ENCODE results near the gene TBCEL.
"Not testable (repeated sequence)": the region's sequence is repeated elsewhere in the genome, so short reads cannot be mapped to it uniquely, and the experiment has no call there.

TBCEL gene

DNA sequence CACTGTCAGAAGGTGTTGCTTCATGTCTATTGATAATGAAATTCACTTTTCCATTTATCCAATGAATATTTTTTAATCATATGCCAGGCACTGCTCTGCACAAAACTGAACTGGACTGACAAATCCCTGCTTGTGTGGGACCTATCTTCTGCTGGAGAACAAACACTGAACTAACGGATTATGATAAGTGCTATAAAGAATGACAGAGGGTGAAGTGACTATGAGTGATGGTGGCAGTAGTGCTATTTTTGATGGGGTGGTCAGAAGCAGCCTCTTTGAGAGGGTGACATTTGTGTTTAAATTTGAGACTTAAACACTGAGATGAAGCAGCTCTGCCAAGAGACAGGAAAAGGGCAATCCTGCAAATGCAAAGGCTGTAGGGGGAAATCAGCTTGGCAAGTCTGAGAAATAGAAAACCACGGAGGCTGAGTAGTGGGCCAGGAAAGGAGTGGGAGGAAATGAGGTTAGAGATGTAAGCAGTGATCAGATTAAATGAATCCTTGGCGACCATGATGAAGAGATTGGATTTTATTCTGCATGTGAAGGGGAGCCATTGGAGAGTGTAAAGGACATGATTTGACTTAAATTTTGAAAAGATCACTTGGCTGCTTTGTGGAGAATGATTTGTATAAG, 6.0 kb downstream of the TBCEL start:
- FAIRE-seq = no peak

DNA sequence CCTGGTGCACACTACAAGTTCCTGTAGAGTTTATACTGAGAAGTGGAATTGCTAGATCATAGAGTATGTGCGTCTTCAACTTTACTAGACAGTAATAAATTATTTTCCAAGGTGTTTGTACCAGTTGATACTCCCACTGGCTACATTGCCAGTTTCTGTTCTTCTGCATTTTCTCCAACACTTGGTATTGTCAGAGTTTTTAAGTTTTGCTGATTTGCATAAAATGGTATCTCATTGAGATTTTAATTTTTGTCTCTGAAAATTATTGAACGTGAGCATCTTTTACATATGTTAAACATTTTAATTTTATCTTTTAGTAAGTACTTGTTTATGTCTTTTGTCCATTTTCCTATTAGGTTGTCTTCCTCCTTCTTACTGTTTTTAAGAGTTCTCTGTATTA, 7.3 kb downstream of the TBCEL start:
- FAIRE-seq = no peak

DNA sequence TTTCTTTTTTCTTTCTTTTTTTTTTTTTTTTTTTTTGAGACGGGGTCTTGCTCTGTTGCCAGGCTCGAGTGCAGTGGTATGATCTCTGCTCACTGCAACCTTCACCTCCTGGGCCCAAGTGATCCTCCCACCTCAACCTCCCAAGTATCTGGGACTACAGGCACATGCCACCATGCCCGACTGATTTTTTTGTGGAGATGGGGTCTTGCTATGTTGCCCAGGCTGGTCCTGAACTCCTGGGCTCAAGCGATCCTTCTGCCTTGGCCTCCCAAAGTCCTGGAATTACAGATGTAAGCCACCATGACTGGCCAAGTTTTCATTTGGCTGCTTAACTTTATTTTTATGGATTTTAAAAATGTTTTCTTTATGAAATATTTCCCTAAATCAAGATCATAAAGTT, 7.7 kb downstream of the TBCEL start:
- FAIRE-seq = not testable (repeated sequence)

DNA sequence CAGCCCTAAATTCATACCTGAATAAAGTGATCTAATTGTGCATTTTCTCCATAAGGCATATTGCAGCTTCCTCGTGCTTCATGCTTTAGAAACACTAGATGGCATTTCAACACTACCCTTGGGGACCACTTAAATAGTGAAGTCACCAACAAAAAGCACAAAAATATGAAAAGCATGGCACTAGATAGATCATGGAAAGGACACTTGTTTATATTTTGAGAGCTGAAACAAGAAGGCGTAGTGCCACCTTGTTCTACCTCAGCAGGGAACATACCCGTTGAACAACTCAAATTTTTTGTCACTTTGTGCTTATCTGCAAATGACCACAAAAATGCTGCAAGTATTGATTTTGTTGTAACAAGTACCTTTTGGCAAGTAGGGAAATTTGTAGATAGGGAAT, 8.6 kb downstream of the TBCEL start:
- peak; percentile 57 for FAIRE-seq

DNA sequence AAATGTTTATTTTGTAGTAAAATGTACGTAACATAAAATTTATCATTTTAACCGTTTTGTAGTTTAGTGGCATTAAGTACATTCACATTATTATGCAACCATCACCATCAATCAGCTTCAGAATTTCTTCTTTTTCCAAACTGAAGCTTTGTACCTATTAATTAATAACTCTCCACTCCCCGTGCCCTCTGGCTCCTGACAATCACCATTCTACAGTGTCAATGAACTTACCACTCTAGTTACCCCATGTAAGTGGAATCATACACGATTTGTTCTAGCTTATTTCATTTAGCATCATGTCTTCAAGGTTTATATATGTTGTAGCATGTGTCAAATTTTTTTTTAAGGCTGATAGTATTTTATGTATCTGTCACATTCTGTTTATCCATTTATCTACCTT, 9.7 kb downstream of the TBCEL start:
- no peak for FAIRE-seq

DNA sequence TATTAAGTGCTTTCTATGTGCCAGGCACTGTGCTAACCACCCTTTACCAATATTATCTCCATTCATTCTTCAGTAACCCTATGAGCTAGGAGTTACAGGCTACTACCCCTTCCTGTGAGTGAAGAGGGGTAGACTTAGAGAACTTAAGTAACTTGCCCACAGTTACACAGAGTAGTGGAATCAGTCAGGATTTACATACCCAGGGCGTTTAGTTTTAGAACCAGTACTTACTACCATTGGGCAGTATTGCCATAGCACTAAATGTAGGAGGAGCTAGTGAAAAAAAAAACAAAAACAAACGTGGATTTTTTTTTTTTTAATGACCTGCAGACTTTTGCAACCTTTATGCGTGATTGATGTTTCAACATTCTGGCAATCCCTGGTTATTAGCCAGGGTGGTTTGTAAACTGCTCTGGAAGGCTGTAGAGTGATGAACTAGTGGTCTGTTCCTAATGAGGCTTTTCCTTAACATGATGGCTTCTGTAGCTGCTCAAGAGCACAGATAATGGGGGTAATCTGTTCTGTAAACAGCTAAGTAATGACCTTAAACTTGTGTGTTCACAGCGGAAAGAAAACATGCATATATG, 11.4 kb downstream of the TBCEL start:
- no peak for FAIRE-seq

DNA sequence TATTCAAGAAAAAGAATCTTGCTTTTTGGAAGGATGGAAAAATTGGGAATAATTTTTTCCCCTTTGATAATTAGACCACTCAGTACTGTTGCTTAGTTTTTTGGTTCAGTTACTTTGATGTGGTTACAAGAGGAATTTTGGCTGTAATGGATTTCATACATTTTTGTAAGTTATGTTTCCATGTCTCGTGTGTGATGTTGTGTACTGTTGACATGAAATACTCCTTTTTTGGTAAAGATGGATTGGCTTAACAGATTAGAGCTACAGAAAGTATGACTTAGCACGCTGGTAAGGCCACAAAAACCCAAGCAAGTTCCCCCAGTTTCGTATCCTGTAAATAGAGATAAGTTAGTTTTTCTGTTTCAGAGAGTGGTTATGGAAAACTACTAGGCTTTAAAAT, 11.9 kb downstream of the TBCEL start:
- FAIRE-seq = no peak

DNA sequence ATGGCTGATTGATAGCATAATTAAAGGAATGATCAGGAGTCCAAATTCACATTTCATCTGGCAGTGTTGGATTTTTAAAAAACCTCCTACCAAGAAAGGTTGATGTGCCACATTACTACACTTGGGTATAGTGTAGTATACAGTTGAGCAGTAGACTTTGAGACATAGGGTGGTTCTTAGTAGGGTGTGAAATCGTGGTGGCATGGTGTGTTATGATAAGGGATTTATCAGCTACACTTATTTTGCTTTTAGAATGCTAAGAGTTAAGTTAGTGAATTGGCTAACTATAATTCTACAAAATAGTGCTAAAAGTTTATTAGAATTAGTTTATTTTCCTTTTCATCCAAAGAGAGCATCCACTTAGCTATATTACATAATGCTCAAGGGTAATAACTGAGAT, 13.1 kb downstream of the TBCEL start:
- no peak for FAIRE-seq

DNA sequence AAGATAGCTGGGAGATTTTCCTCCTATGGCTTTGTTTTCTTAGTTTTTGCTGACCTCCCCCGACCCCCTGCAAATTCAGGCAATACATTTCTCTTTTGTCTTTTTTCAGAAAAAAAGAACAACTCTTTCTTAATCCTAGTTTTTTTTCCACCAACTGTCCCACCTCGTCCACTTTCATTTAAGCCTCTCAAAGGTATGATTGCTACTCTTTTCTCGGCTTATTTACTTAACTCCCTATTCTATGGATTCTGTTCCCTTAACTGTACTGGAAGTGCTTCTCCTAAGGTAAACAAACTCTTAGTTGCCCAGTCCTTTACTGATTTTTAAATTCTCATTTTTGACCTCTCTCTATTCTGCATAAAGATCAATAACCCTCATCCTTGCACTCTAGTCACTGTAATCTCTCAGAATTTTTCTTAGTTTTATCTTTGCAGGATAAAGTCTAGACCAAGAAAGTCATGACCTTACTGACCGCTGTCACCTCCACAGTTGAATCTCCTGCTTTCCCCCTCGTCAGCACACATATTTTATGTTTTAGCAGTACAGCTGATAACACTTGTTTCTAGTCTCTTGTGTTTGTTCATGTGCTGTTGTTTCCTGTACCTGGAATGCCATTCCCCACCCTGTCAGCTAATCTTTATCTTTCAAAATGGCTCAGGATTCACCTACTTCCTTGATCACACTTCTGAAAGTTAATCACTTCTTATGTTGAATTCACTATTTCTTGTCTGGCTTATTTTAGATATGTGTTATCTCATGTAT, 14.9 kb downstream of the TBCEL start:
- no peak for FAIRE-seq

DNA sequence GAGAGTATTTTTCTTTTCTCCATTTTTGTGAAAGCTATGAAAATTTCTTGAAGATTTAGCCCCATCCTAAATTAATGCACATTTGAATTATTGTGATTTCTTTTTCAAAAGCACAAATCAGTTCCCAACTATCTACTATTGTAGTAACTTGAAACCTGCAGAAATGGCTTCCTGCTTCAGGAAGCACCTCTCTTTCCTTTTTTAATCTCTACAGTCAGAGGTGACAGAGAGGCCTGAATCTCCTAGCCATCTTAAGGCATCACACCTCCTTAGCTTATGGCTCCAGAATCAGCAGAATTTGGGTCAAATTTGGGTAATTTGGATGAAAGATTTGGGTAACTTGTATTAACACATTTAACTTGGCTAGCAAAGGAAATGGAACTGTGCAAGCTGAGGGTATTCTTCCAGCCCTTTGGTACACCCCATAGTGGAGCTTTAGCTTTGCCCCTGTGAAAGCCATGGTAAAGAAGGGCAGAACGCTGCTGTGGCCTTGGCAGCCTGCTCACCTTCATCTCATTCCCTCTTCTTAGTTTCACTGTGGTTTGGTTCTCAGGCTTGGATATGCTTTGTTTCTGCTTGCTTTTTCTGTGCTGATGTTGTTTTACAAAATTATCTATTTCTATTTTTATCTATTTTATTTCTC, 16.2 kb downstream of the TBCEL start:
- FAIRE-seq = no peak

DNA sequence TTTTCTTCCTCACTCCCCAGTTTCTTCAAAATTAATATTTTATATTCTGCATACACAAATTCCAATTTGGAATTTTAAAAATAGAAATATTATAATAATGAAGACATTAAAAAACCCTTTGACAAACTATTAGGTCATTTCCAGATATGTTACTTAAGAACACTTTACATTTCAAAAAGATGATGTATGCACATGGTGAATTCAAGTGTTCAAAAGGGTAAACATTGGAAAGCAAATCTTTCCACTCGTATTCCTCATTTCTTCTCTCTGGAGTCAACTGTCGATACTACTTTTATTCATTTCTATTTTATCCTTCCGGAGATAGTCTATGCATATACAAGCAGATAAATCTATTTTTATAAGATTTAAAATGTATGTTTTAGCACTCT, 16.7 kb downstream of the TBCEL start:
- FAIRE-seq = peak; percentile 68

DNA sequence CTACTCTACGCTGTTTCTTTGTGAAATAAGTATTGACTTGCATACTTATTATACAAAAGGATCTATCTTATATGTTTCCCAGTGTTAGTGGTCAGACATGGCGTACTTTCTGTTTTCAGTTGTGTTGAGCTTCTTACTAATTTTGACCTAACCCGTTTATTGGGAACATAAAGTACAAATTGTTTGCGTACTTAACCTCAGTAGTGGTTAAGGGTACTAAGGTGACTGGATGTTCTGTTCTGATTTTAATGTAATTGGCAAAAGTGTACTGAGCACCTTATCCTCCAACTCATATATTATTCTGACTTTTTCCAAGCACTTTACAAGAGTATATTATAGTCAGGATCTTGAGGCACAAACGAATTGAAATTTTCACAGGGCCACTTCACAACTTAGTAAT, 17.2 kb downstream of the TBCEL start:
- no peak for FAIRE-seq

DNA sequence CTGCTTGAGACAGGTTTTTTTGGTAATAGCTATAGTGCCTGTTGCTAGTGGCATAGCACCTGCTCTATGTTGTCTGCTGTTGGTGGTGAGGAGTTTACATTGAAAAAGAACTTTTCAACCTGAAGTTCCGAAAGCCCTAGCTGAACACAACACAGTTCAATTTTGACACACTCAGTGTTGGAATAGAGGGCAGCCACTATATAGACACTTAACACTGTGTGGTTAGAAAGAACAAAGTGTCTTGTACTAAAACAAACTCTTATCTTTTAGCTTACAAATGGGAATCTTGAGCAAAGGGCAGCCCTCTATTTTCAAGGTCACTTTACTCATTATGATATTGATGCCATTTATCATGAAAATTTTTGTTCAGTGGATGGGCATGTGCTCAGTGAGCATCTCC, 18.4 kb downstream of the TBCEL start:
- no peak for FAIRE-seq

DNA sequence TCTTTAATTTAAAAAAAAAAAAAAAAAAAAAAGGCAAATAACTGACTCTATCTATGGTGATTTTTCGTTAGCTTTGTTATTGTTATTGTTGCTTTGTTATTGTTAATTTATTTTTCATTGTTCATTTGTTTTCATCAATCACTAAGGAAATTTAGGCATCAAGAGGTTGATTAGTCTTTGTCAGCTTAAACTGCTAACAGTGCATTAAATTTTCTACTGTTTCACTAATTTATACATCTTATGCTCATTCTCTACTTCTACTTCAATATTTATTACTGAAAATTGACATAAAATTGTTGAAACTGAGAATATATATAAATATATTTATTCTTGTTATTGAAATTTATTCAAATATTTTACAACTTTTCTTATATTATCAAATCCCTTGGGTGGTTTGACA, 24.0 kb downstream of the TBCEL start:
- FAIRE-seq = no peak

DNA sequence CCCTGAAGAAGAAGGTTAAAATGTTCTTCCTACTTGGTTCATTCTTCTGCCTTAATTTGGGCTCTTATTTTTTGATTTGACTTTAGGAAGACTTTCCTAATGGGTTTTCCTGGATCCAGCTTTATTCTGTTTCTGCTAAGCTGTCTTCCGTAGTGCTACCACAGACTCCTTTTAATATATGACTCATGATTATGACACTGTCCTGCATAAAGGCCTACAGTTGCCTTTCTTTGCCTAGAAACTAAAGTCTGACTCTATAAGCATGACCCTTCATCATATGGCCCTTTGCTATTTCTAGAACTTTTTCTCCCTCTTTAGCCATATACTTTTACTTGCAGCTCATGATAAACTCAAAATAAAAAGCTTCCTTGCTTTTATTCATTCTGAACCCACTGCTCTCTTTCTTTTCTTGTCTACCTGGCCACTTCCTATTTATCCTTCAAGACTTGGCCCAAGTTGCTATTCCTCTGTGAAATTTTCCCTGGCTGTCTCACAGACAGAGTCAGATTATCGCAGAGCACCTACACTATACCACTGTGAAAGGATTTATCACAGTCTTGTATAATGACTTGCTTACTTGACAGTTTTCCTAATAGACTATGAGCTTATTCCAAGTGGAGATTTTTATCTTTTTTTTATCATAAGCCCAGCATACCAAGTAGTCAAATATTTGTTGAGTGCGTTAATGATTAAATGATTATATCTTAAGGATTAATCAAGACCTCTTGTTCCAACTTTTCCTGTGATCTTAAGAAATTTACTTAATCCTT, 24.7 kb downstream of the TBCEL start:
- FAIRE-seq = no peak

DNA sequence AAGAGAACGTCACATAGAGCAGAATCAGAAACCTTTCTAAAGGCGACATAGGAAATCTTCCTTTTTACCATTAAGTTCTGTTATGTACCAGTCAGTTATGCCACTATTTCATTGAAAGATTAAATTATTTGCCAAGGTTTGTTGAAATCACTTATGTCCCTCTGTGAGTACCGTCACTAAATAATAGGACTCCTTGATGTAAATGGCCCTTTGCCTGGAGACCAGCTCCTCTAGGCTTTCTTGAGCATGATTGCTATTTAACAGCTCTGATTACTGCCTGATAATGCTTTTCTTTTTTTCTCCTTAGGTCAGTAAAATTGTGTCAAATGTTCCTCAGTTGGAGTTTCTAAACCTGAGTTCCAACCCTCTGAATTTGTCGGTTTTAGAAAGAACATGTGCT, 29.3 kb downstream of the TBCEL start:
- no peak for FAIRE-seq

DNA sequence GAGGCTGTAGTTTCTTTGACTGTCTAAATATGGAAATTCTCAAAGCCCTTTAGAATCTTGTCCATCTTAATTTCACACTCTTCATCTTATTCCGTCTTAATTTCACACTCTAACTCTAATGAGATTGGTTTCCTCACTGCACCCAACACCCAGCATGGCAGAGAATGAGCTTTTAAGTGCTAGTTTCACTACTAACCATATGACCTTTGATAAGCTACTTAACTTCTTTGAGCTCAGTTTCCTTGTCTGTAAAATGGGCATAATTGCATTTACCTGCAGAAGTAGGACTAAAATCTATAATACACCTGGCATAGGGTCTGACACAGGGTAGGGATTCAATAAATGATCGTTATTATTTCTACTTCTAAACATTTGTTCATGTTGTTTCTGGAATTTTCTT, 30.4 kb downstream of the TBCEL start:
- FAIRE-seq = no peak

DNA sequence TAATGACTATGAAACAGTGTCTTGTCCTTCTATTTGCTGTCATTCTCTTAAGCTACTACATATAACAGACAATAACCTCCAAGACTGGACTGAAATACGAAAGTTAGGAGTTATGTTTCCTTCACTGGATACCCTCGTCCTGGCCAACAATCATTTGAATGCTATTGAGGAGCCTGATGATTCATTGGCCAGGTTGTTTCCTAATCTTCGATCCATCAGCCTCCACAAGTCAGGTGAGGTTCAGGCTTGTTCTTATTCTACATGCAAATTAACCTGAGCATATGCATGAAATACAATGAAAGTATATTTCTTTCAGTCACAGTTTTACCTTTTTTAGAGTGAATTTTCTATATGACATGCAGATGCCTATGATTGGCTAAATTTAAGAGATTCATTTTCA, 31.2 kb downstream of the TBCEL start:
- no peak for FAIRE-seq

DNA sequence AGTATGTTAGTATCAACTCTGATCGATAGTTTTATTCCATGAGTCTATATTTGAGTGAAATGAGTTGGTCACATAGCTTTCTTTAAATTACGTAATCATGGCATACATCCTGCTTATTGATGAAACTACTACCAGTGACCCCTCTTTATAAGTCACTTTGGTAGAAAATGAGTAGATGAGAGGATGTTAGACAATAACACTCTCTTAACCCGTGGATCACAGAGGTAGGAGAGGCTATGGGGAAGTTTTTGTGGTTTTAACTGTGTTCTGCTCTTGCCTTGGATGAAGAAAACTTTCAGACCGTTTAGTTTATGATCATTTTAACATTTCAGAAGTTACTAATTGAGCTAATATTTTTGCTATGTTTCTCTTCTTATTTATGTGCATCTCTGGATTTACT, 34.0 kb downstream of the TBCEL start:
- FAIRE-seq = no peak

DNA sequence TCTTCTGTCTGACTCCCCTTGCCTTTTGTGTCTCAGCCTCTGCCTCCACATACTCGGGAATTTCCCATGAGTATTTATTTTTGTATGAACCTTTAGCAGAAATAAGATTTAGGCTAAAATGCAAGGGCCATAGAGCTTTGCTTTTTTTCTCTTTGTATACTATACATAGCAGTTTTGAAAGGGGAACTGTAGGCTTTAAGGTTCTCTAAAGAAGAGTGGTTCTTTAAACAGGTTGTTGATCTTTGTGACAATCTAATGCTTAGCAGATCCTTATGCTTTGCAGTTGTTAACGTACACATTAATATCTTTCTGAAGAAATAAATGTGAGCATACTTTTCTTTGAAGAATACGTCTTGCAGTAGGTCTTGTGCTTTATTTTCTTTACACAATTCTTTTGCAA, 35.0 kb downstream of the TBCEL start:
- FAIRE-seq = no peak

DNA sequence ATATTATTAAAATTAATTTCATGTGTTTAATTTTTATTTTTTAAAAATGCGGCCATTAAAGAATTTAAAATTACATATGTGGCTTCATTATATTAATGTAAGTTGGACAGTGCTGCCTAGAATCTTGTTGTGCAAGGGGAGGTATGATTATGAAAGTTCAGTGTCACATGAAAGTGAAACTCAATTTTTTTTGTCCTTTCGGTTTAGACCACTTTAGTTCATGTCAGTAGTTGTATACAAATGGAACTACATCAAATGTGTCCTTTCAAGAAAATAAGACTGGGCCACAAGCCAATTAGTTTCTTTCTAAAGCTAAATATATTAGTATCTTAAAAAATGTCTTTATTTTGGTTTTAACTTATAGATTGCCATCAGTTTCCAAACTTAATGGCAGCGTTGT, 35.7 kb downstream of the TBCEL start:
- peak; percentile 57 for FAIRE-seq

DNA sequence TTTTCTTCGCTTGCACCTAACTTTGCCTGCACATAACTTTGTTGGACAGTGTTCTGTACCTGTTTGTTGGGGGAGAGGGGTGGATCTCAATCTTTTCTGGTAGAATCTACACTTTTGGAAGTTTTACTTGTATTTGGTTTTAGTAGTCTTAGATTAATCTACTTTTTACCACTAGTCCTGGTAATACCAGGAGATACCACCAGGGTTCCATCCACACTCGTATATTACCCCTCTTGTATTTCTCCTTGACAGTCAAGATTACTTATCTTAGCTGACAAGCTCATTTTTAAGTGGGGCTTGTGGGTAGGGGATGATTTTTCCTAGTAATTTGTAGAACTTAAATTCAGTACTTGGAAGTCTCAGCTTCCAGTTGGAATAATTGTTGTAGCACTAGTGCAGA, 39.8 kb downstream of the TBCEL start:
- FAIRE-seq = no peak

DNA sequence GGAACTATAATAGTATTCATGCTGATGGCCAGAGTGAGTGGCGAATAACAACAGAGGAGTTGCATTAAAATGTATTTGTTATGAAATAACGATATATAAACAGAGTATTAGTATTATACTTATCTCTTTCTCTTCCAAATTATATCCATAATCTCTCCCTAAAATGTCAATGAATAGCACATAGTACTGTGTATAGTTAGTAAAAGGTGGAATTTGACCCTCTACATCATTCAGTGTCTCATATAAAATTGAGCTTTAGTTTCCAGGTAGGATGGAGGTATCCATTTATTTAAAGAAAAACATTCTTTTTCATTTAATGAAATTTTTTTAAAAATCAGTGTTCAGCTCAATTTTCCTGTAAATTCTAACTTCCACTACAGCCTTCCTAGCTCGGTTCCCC, 42.7 kb downstream of the TBCEL start:
- FAIRE-seq = no peak
